Tibial nerve (tissue), 4 donors: ENCODE data around the gene NXPE1.

Experiments used
- CTCF ChIP-seq, 5 experiments: fragments of 200-600 bp in 3 of 5; fragments of 450-650 bp in 2 of 5; sonication (generic) in 3 of 5; IDR thresholded peaks; one replicate each; pipeline ENCODE4 v1.5.1; 2016 to 2019; ENCODE audit warnings: antibody characterized with exemption in 5 of 5, mild to moderate bottlenecking in 3 of 5, moderate library complexity in 2 of 5
- EP300 ChIP-seq, 2 donors: sonication (generic); formaldehyde crosslinking; IDR thresholded peaks; one replicate each; pipeline ENCODE4 v1.6.1; 2017; ENCODE audit warnings: antibody characterized with exemption in 2 of 2, mild to moderate bottlenecking in 1 of 2

GRCh38 chr11:114569801-114570200, 10.1 kb upstream of the NXPE1 start:
- no peak for TF ChIP-seq CTCF (IDR thresholded peaks at IDR 0.05)
- no peak for TF ChIP-seq EP300 (IDR thresholded peaks at IDR 0.05)
